ENCODE measurements around the gene PCDH12.

Gene PCDH12

DNA sequence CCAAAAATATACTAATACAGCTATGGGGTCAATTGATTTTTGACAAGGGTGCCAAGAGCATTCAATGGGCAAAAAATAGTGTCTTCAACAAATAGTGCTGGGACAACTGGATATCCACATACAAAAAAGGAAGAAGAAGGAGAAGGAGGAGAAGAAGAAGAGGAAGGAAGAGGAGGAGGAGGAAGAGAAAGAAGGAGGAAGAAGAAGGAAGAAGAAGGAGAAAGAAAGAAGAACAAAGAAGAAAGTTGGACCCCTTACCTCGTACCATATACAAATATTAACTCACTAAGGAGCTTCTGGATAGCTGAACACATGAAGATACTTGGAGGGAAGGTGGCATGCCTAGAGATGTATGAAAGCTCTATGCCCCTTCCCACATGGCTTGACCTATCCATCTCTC lies 51.5 kb downstream of the PCDH12 start:
- no peak for DNase-seq

DNA sequence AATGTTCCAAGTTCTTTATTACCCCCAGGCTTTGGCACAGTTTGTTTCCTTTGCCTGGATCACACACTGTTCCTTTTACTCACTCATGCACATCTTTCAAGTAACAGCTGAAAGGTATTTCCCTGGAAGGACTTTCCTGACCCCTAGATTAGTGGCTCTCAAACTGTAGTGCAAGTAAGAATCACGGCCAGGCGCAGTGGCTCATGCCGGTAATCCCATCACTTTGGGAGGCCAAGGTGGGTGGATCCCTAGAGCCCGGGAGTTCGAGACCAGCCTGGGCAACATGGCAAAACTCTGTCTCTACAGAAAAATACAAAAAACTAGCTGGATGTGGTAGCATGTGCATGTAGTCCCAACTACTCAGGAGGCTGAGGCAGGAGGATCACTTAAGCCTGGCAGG lies 53.5 kb downstream of the PCDH12 start:
- no peak for DNase-seq

DNA sequence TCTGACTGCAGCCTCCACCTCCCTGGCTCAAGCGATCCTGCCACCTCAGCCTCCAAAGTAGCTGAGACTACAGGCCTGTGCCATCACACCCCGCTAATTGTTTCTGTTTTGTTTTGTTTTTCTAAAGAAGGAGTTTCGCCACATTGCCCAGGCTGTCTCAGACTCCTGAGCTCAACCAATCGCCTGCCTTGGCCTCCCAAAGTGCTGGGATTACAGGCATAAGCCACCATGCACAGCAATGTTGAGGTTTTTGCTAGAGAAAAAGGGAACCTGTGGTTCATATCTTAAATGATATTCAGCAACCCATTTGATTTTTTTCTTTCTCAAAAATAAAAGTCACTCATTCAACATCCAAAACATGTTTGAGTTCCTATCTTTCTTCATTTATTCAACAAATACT lies 54.7 kb downstream of the PCDH12 start:
- DNase-seq = no peak

DNA sequence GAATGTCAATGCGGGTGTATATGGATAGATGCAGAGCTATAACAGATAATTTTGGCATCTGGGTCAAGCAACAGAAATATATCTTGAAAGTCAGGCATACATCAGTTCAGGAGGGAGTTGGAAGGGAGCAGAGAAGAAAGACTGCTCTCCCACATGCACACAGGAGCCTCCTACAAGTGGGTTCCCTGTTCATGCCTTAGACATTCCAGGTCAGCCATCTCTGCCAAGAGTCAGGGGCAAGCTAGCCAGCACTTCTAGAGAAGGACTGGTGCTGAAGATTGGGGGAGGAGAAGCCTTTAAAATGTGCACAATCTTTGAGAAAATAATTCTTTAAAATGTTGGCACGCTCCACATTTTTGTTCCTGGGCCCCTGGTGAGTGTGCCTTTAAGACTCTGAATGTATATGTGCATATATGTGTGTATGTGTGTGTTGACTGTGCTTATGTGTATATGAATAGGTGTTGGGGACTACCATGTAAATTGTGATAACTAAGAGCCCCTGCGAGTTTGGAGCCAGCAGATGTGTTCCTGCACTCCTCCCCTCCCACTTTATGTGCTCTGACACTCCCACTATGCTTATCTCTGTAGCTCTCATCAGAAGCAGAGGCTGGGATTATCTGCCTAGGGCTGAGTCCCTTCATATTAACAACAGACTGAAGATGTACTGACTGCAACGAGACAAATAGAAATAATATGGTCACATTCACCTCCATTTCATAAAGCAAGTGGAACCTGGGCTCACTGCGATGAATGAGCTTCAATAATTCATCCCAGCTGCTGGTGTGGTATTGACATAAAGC lies 55.8 kb downstream of the PCDH12 start:
- no peak for DNase-seq

DNA sequence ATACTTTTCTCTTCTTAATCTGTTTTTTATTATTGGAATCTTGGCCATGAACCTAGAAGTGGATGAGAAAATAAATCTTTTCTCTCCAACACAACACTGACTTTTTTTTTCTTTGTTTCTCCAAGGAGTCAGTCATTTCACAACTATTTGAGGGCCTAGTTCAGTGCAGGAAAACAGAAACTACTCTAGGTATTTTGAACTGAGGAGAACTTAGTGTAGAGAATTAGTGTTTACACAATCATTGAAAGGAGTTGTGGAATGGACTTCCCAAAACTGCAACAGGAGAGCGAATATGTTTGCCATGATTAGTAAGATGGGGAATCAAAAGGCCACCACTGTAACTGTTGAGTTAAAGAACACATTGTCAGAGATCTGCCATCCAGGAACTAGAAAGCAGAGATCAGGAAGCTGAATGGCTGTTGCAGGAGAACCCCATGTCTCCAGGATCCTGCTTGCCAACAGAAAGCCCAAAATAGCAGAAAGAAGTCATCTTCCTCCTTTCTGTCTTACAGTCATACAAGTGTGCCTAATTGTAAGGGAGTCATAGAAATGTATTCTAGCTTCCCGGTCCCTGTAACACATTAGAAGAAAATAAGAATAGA lies 59.5 kb downstream of the PCDH12 start:
- DNase-seq = no peak

DNA sequence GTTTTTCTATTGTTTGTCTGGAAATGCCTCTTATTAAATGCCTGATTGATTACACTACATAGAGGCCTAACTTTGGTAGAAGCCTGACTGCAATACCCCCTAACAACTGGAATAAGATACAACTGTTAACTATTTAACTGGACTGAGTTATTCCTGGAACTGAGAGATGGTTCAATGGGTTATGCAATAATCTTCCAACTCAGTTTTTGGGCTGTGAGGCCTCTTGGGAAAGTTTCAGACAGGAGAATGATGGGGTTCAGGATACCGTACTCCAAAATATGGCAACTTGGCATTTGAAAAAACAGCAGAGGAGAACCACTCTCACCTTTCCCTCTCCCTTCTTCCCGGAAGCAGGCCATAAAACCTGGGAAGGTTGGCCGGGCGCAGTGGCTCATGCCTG lies 60.6 kb downstream of the PCDH12 start:
- DNase-seq = no peak
